HG03025 (cell line): ENCODE results near the gene YEATS2.
"Not testable (repeated sequence)": the region's sequence is repeated elsewhere in the genome, so short reads cannot be mapped to it uniquely, and the experiment has no call there.

Source experiments
- ATAC-seq: cut with Tn5 transposase; IDR thresholded peaks from one replicate; pipeline ENCODE4 v1.9.1; 2021; ENCODE audit warnings: mild to moderate bottlenecking, moderate library complexity; ENCODE audit not compliant: unreplicated experiment, low FRiP score

Gene YEATS2

GRCh38 chr3:183769453-183769852 is 71.9 kb downstream of the YEATS2 start:
- no peak for ATAC-seq

GRCh38 chr3:183774631-183775030 is 77.0 kb downstream of the YEATS2 start:
- ATAC-seq, result no peak

GRCh38 chr3:183775781-183776180 is 78.2 kb downstream of the YEATS2 start:
- no peak for ATAC-seq

DNA sequence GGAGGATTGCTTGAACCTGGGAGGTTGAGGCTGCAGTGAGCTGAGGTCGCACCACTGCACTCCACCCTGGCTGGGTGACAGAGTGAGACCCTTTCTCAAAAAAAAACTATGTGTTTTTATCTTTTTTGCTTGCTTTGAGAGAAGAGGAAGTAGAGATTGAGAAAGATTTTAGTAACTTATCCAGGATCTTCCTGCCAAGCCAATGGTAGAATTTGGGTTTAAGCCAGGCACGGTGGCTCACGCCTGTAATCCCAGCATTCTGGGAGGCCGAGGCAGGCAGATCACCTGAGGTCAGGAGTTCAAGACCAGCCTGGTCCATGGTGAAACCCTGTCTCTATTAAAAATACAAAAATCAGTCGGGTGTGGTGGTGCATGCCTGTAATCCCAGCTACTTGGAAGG is 78.9 kb downstream of the YEATS2 start:
- not testable (repeated sequence) for ATAC-seq

GRCh38 chr3:183777016-183777618 is 79.5 kb downstream of the YEATS2 start:
- ATAC-seq, result no peak

DNA sequence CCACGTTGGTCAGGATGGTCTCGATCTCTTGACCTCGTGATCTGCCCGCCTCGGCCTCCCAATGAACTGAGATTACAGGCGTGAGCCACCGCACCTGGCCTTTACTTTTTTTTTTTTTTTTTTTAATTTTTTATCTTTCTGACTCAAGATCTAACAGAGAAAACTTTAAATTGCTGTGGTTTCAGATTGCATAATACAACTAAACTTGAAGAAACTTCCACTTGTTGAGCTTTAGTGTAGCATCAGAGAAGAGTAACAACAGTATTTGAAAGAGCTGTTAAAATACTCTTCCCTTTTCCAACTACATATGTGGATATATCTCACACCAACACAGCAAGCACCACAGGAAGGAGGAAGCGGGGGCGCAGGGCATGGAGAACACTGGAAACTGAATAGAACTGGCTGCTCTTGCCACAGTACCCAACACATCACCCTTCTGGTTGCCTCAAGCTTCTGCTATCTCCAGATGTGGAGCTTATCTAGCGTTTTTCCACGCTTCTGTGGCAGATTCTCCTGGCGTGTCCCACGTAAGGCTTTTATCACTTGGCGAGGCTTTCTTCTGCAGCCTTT is 82.4 kb downstream of the YEATS2 start:
- ATAC-seq, result no peak

- ATAC-seq, result no peak
These were observed 83.6 kb downstream of the YEATS2 start for GRCh38 chr3:183781246-183781645.

- no peak for ATAC-seq
These were observed 85.1 kb downstream of the YEATS2 start for GRCh38 chr3:183782576-183783276.

DNA sequence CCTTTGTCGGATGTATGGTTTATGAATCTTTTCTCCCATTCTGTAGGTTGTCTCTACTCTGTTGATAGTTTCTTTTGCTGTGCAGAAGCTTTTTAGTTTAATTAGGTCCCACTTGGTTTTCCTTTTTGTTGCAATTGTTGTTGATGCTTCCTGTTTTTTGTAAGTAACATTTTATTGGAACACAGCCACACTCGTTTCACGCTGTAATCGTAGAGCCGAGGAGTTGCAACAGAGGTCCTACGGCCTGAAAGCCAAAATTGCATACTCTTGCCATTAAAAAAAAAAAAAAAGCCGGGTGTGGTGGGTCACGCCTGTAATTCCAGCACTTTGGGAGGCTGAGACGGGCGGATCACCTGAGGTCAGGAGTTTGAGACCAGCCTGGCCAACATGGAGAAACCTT is 86.9 kb downstream of the YEATS2 start:
- not testable (repeated sequence) for ATAC-seq

DNA sequence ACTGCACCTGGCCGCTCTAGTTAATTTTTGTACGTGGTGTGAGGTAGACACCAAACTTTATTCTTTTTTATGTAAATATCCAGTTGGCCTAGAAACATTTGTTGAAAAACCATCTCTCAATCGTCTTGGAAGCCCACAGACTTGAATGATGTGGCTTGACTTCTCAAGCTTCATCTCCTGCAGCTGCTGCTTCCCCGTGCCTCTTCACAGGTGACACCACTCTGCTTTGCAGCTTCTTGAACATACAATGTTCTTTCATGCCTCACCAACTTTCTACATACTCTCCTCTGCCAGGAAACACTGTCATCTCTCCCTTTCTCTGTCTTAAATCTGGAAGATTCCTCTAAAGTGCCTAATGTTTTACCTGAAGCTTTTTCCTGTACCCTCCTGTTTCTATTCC is 92.2 kb downstream of the YEATS2 start:
- ATAC-seq, result no peak

GRCh38 chr3:183790700-183791099 is 93.1 kb downstream of the YEATS2 start:
- ATAC-seq, result no peak

DNA sequence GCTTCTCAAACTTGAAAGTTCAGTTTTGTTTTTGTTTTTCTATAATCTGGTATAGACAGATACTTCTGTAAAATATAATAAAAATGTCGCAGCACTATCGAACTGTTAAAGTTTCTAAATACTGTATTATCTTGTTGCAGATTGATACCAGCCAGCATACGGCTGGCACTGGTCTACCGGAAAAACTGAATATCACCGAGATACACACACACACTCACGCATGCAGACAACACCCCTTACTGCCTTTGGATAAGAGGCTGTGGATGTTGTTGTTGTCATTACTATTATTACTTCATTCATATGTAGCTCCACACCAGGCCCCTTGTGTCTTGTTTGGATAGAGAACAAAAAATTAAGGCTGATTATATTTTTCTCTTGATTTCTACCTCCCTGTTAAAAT is 95.4 kb downstream of the YEATS2 start:
- ATAC-seq, result no peak

DNA sequence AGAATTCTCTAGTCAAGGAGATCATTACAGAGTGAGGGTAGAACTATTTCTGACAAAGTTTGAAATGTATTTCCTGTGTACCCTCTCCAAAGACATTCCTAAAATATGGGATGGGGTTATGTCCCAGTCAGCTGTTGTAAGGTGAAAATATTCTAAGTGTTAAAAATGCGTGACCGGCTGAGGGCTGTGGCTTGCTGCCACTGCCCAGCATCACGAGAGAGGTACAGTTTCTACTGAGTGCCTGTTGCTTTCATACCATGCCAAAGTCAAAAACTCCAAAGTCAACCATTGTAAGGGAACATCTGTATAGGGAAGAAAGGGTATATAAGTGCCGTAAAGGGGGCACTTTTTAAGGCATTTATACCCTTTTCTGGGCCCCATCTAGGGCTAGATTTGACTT is 96.9 kb downstream of the YEATS2 start:
- no peak for ATAC-seq

GRCh38 chr3:183796372-183796771 is 98.8 kb downstream of the YEATS2 start:
- ATAC-seq, result no peak

DNA sequence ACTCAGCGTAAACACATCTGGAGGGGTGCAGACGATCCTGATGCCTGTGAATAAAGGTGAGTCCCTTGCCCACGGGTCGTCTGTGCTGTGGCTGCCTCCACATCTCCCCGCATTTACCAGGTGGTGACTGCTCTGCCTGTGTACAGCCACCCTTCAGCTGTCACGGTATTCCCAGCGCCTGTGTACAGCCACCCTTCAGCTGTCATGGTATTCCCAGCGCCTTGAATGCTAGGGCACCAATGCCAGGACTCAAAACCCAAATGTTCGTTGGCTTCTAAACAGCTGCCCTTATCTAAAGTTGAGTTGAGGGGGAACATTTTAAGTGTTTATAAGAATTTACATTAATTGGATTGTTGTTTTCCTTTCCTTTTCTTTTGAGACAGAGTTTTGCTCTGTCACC is 100.4 kb downstream of the YEATS2 start:
- no peak for ATAC-seq

DNA sequence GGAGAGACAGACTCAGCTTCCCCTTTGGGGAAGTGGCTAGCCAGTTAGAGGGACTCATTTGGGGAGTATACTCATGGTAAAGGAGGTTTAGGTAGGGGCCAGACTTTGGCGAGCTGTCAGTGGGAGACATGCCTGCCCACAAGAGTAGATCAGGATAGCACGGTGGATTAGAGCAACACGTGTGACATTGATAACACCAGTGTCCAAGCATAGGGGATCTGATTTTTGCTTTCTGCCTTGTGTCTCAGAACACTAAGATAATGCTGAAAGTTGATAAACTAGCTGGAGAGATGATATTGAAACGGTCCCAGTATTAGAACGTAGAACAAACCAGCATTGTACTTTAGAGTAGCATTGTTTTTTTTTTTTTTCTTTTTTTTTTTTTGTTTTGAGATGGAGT is 101.9 kb downstream of the YEATS2 start:
- ATAC-seq, result no peak

- ATAC-seq, result no peak
These were observed 102.8 kb downstream of the YEATS2 start for GRCh38 chr3:183800243-183800863.

GRCh38 chr3:183801601-183802000 is 104.0 kb downstream of the YEATS2 start:
- ATAC-seq, result no peak

DNA sequence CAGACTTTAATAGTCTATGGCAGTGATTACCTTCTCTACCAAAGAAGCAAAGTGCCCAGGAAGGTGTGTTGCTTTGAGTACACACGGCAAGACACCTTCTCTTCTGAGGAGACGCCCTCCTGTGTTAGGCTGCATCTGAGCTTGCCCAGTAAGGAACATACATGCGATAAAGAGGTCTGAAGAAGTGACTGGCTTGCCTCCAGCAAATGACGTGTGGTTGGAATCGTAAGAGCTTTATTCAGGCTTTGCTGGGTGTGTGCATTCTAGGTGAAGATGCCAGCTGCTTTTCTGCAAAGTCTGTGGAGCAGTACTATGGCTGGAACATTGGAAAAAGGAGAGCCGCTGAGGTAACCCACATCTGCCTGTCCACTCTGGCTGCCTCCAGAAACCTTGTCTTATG is 105.4 kb downstream of the YEATS2 start:
- ATAC-seq, result no peak

GRCh38 chr3:183807209-183807728 is 109.7 kb downstream of the YEATS2 start:
- no peak for ATAC-seq

- ATAC-seq, result no peak
These were observed 110.3 kb downstream of the YEATS2 start for GRCh38 chr3:183807881-183808280.
